H1 (cell line): ENCODE measurements around the gene ABCC10. TPM values are rescaled to one million over a fixed set of nuclear protein-coding genes. Genes with fewer than 3 reads are reported as not detected.

Source experiments
- BACH1 ChIP-seq: IDR thresholded peaks from 2 replicates; pipeline ENCODE4 v1.6.1; 2012; ENCODE audit warnings: low read length, improper control_type of control experiment
- CTBP2 ChIP-seq: IDR thresholded peaks from 2 replicates; pipeline ENCODE4 v1.7.0; 2011; ENCODE audit warnings: borderline replicate concordance, mild to moderate bottlenecking, moderate library complexity, mixed read lengths, low read length; ENCODE audit not compliant: insufficient read depth, insufficient read length
- EP300 ChIP-seq, 2 experiments: IDR thresholded peaks; 1 replicate in 1 of 2; 2 replicates in 1 of 2; pipeline ENCODE4 v1.6.1; 2011 to 2012; ENCODE audit warnings: low read depth in 2 of 2, low read length in 2 of 2, mild to moderate bottlenecking in 2 of 2, borderline replicate concordance in 1 of 2, inconsistent platforms in 1 of 2, moderate library complexity in 1 of 2
- JUN ChIP-seq: IDR thresholded peaks from 2 replicates; pipeline ENCODE4 v1.6.1; 2011; ENCODE audit warnings: low read depth, mild to moderate bottlenecking, improper control_type of control experiment, low read length
- JUND ChIP-seq: IDR thresholded peaks from 2 replicates; pipeline ENCODE4 v1.6.1; 2011; ENCODE audit warnings: mild to moderate bottlenecking, improper control_type of control experiment, low read length
- SIRT6 ChIP-seq: IDR thresholded peaks from one replicate; pipeline ENCODE4 v1.7.1; 2012; ENCODE audit warnings: low read length, inconsistent platforms
- polyA plus RNA-seq, 7 experiments: library from polyadenylated mRNA; depleted of rRNA in 3 of 7; stranded (reverse) in 5 of 7; unstranded in 2 of 7; fragments of >200 nt in 5 of 7; fragments of 200-250 nt in 2 of 7; gene quantifications; 1 replicate in 5 of 7; 2 replicates in 1 of 7; 4 replicates in 1 of 7; pipeline versions ENCODE4 v1.2.1 to v1.2.3, GENCODE V29; 2011 to 2013; ENCODE audit warnings: missing spikeins in 2 of 7, mixed read lengths in 2 of 7
- total RNA-seq: library from RNA; stranded (reverse); fragmentation: NEBNext Ultra II Directional; extraction: Animal tissue kit (Norgen Biotek cat#: 25700); gene quantifications from 2 replicates; pipeline ENCODE4 v1.2.1, GENCODE V29; 2021

The ABCC10 gene
- total and polyA plus RNA-seq, 2 of the 8 experiments (the other 6 are each of a cell fraction or from before 2014, with no cell fraction given), result 15.5 to 24.6 TPM

- TF ChIP-seq JUND, result no peak
- TF ChIP-seq BACH1, result no peak
- TF ChIP-seq EP300 (IDR thresholded peaks at IDR 0.05; ENCODE audit: borderline replicate concordance in 1 of 2, low read depth in 2 of 2, low read length in 2 of 2), result no peak
- TF ChIP-seq SIRT6, result no peak
- no peak for TF ChIP-seq JUN
- no peak for TF ChIP-seq CTBP2
Observed at GRCh38 chr6:43491750-43492661, 64.7 kb downstream of the ABCC10 start (continued).
